Stimulated activated CD4-positive, alpha-beta T cell treated with anti-CD3 and anti-CD28 coated beads, Interleukin-4, amount 100 ng/mL, for 48 hours (primary cell): ENCODE measurements around the gene OSBPL5.

Source experiments
- DNase-seq, 2 donors: peaks; one replicate each; pipeline ENCODE4 v3.0.0-alpha.2; 2020; ENCODE audit warnings: low read depth in 2 of 2

The OSBPL5 gene

GRCh38 chr11:3102641-3102921 lies 62.5 kb downstream of the OSBPL5 start:
- no peak for DNase-seq

GRCh38 chr11:3101921-3102640 lies 63.0 kb downstream of the OSBPL5 start:
- DNase-seq, result no peak

- no peak for DNase-seq
These were observed 65.9 kb downstream of the OSBPL5 start for GRCh38 chr11:3099178-3099577.

- DNase-seq, result no peak
These were observed 68.1 kb downstream of the OSBPL5 start for GRCh38 chr11:3096909-3097530.

- DNase-seq, result no peak
These were observed 69.3 kb downstream of the OSBPL5 start for GRCh38 chr11:3095712-3096361.

GRCh38 chr11:3094223-3094824 lies 70.8 kb downstream of the OSBPL5 start:
- no peak for DNase-seq

GRCh38 chr11:3093281-3094191 lies 71.6 kb downstream of the OSBPL5 start:
- DNase-seq, result no peak

- no peak for DNase-seq
These were observed 72.4 kb downstream of the OSBPL5 start for GRCh38 chr11:3092603-3093141.

GRCh38 chr11:3091846-3092602 lies 73.1 kb downstream of the OSBPL5 start:
- DNase-seq, result peak; percentile 37 to 63

GRCh38 chr11:3091081-3091845 lies 73.8 kb downstream of the OSBPL5 start:
- DNase-seq, result no peak

GRCh38 chr11:3090096-3090901 lies 74.8 kb downstream of the OSBPL5 start:
- no peak for DNase-seq

GRCh38 chr11:3089236-3090061 lies 75.7 kb downstream of the OSBPL5 start:
- DNase-seq, result no peak

GRCh38 chr11:3088806-3089205 lies 76.3 kb downstream of the OSBPL5 start:
- no peak for DNase-seq

GRCh38 chr11:3087821-3088800 lies 77.0 kb downstream of the OSBPL5 start:
- DNase-seq, result no peak

GRCh38 chr11:3087373-3087772 lies 77.7 kb downstream of the OSBPL5 start:
- no peak for DNase-seq

- no peak for DNase-seq
These were observed 78.4 kb downstream of the OSBPL5 start for GRCh38 chr11:3086671-3087150.

GRCh38 chr11:3086114-3086513 lies 79.0 kb downstream of the OSBPL5 start:
- DNase-seq, result no peak
